Astrocyte of the spinal cord (primary cell): Measurements from ENCODE around the gene SLC7A5.

Experiments
- DNase-seq: peaks from one replicate; pipeline ENCODE4 v3.0.0; 2011; ENCODE audit warnings: low read depth, low spot score
- H3K4me3 ChIP-seq: 2 replicates; pipeline ENCODE4 v1.5.1; 2011; ENCODE audit warnings: low read depth, mild to moderate bottlenecking, low read length, moderate library complexity
- in situ Hi-C: cut with HindIII; loops from 2 replicates; pipeline ENCODE4 v1.10.0; 2017; ENCODE audit warnings: low sequenced_read_pairs
- TF ChIP-seq, protein P1 (sequence below): IDR thresholded peaks from 2 replicates; pipeline ENCODE4 v1.5.1; 2012; ENCODE audit warnings: low read depth, mild to moderate bottlenecking, low read length, inconsistent platforms

Gene SLC7A5

GRCh38 chr16:87839542-87840270 lies 29.6 kb downstream of the SLC7A5 start:
- H3K4me3 ChIP-seq = no peak overlapping the region
- in situ Hi-C loops = no loop called here
- DNase-seq = no peak
- TF ChIP-seq, protein P1, sequence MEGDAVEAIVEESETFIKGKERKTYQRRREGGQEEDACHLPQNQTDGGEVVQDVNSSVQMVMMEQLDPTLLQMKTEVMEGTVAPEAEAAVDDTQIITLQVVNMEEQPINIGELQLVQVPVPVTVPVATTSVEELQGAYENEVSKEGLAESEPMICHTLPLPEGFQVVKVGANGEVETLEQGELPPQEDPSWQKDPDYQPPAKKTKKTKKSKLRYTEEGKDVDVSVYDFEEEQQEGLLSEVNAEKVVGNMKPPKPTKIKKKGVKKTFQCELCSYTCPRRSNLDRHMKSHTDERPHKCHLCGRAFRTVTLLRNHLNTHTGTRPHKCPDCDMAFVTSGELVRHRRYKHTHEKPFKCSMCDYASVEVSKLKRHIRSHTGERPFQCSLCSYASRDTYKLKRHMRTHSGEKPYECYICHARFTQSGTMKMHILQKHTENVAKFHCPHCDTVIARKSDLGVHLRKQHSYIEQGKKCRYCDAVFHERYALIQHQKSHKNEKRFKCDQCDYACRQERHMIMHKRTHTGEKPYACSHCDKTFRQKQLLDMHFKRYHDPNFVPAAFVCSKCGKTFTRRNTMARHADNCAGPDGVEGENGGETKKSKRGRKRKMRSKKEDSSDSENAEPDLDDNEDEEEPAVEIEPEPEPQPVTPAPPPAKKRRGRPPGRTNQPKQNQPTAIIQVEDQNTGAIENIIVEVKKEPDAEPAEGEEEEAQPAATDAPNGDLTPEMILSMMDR = no peak

GRCh38 chr16:87838643-87839541 lies 30.4 kb downstream of the SLC7A5 start:
- DNase-seq = no peak
- in situ Hi-C loops = no loop called here
- TF ChIP-seq, protein P1 = no peak
- H3K4me3 ChIP-seq = no peak overlapping the region

DNA sequence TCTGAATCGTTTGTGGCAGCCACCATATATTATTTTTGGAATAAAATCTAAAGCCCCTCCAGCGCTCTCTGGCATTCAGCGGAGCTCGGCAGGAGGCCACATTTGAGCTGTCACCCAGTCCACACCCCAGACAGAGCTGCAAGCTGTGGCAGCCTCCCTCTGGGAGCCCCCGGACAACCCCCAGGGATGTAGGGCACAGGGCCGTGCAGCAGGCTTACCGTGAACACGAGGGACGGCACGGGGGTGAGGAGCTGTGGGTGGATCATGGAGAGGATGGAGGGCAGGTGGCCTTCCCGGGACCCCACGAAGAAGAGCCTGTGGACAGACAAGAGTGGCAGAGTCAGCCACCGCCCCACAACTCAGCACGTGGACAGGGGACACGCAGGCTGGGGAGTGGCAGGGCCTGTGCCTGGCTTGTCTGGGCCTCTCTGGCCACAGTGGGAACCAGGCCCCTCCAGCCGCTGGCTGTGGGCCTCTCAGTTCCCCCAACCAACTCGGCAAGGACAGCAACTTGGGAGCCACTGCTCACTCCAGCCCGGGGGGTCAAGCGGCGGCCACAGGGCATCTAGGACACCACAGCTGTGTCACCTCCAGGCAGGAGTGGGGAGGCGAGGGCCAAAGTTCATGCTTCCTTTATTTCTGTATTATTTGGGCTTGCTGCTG lies 31.5 kb downstream of the SLC7A5 start:
- H3K4me3 ChIP-seq = no peak overlapping the region
- TF ChIP-seq, protein P1 = no peak
- in situ Hi-C loops = no loop called here
- no peak for DNase-seq

DNA sequence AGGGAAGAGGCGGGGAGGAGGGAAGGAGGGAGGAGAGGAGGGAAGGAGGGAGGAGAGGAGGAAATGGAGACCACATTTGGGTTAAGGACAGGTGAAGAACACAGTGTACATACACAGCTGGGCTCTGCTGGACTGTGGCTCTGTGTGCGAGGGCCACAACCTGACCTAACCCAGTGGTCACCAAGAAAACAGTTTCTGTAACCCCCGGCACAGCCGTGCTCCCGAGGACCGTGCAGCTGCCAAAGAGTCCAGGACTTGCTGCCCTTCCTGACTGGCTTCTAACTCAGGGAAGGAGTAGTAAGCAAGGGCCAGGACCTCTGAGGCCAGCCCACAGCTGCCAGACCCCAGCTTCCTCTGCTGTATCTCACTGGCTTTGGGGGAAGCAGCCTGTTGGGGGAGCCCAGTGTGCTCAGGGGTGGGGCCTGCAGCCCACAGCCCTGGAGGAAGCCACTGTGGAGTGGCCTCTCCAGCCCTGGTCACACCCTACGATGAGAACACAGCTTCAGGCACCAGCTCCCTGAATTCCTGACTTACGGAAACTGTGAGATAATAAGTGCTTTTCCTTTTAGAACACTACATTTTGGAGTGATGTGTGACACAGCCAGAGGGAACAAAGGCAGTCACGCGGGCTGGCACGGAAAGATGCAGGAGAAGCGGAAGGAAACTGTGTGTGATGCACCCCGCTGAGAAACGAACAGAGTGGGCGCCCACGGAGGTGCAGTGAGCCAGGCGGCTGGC lies 32.3 kb downstream of the SLC7A5 start:
- in situ Hi-C loops = no loop called here
- no peak for DNase-seq
- H3K4me3 ChIP-seq = no peak overlapping the region
- TF ChIP-seq, protein P1 = no peak

GRCh38 chr16:87836346-87836843 lies 32.9 kb downstream of the SLC7A5 start:
- no peak for DNase-seq
- TF ChIP-seq, protein P1 = no peak
- in situ Hi-C loops = no loop called here
- H3K4me3 ChIP-seq = no peak overlapping the region
